GM23248 (cell line): ENCODE results near the gene UNC13A.

Source experiments
- EZH2 ChIP-seq: fragments of 200-600 bp; sonication (generic); IDR thresholded peaks from 2 replicates; pipeline ENCODE4 v1.6.1; 2018; ENCODE audit warnings: antibody characterized with exemption, mild to moderate bottlenecking; ENCODE audit not compliant: insufficient read depth, poor library complexity, severe bottlenecking
- EZH2phosphoT487 ChIP-seq: fragments of 200-600 bp; sonication (generic); IDR thresholded peaks from 2 replicates; pipeline ENCODE4 v1.6.1; 2018; ENCODE audit warnings: antibody characterized with exemption, moderate library complexity, mild to moderate bottlenecking, low read depth; ENCODE audit not compliant: insufficient read depth

DNA sequence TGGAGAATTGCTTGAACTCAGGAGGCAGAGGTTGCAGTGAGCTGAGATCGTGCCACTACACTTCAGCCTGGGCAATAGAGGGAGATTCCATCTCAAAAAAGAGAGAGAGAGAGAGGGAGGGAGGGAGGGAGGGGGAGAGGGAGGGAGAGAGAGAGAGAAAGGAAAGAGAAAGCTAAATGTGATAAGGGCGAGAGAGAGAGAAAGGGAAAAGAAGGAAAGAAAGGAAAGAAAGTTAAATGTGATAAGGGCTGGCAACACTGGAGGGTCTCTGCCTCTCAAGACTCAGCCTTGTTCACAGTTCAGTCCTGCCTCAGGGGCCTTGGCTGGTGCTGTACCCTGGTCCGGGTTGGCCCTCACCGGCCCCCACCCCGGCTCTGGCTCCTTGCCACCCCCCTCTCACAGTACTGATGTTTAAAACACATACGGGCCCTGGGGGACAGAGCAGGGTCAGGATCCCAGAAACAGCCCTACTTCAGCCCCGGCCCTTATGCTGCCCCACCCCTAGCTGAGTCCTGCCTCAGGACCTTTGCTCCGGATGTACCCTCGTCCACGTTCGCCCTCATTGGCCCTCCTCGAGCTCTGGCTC lies 34.6 kb upstream of the UNC13A start:
- no peak for TF ChIP-seq EZH2phosphoT487
- no peak for TF ChIP-seq EZH2
